Measurements from ENCODE around the gene CYB5D1.

The CYB5D1 gene

DNA sequence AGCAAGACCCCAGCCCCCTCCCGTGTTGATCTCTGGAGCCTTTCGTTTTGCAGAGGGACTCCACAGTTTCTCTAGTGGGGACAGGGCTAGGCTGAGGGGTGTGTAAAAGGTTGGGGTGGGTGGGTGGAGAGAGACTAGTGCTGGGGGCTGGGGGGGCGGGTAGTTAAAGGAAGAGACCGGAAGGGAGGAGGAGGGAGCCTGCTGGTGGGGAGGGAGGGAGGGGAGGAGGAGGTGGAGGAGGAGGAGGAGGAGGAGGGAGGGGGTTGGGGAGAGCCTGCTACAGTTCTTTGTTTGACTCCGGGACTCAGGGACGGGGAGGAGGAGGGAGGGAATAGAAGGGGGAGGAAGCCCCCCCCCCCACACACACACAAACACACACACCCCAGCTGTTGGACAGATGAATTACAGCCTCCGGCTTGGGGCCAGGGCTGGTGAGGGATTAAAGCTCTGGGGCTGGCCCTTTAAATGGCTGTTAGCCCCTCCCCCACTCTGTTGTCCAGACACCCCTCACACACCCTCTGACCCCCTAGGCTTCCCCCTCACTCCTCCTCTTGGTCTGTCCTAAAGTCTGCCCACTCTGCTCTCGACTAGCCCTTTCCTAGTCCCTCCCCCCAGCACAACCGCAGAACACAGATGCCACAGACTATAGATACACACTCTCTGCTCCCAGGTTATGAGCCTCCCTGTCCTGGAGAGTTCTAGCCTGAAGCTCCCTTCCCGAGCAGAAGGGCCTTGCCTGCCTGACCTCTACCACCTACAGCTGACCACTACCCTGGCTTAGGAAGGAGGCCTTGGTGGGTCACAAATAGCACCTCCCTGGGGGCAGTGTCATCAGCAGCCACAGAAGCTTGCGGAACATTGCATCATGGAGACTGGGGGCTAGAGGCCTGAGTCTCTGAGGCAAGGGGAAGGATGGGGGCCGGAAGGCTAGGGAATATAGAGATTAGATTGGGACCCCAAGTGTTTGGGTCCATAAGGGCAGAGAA lies 19.4 kb upstream of the CYB5D1 start:
- DNase-seq (no peak), ATAC-seq (no peak)
- peak overlapping the region; percentile 89 for H3K4me3 Mint-ChIP-seq
- no peaks in the 10 kb centered on the region for H3K27me3 Mint-ChIP-seq
- peaks cover 62% of the 10 kb centered on the region for H3K4me1 Mint-ChIP-seq
- H3K9me3 Mint-ChIP-seq = no peaks in the 10 kb centered on the region
- H3K27ac Mint-ChIP-seq = peak overlapping the region; percentile 86
- H3K36me3 Mint-ChIP-seq (ENCODE audit: low read depth) = peaks cover 4% of the 10 kb centered on the region

DNA sequence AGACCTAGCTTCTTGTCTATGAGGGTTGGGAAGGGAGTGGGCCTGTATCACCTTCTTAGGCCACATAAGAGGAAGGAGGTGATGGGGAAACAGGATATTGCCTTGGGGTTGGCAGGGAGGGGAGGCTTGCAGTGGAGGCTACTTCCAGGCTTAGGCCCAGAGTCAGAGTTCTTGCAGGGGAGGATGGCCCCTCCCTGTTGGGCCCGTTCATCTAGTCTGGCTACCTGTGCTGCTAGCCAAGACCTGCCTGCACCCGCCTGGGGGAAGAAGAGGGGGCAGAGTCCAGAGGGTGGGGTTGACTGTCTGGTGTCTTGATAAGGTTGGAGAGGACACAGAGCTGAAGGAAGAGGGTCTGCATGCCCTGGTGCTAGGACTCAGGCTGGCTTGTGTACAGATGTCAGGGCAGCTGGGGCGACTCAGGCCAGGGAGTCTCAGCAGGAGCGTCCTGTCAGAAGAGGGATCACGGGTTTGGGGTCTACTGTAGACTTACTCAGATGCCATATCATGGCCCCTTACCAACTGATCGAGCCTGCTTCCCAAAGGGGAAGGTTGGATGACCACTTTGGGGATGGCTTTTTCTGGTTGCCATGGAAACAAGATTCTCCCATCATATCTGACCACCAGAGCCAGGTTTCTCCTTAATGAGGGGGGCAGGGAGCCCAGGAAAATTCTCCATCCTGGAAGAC lies 18.5 kb upstream of the CYB5D1 start:
- peaks cover 59% of the 10 kb centered on the region for H3K4me1 Mint-ChIP-seq
- ATAC-seq = no peak
- no peaks in the 10 kb centered on the region for H3K27me3 Mint-ChIP-seq
- peaks cover 4% of the 10 kb centered on the region for H3K36me3 Mint-ChIP-seq (ENCODE audit: low read depth)
- H3K9me3 Mint-ChIP-seq = no peaks in the 10 kb centered on the region
- H3K27ac Mint-ChIP-seq = peak overlapping the region; percentile 99
- DNase-seq = no peak
- peak overlapping the region; percentile 89 for H3K4me3 Mint-ChIP-seq

DNA sequence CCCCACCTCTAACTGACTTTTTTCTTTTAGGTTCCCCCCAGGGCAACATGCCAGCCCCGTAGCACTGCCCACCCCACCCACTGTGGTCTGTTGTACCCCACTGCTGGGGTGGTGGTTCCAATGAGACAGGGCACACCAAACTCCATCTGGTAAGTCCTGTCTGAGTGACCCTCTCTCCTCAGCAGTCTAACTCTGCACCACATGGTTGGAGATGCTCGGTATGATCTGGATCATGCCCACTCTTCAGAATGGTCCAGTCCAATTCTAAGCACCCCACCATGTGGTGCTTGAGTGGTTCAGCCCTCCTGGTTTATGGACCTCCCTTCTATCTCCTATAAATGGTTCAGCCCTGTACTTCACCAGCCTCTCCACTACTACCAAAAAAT lies 17.9 kb upstream of the CYB5D1 start:
- DNase-seq (no peak), ATAC-seq (no peak)
- Mint-ChIP-seq H3K4me1 (peaks cover 57% of the 10 kb centered on the region), H3K9me3 (no peaks in the 10 kb centered on the region), H3K27ac (peak overlapping the region; percentile 99), H3K4me3 (peak overlapping the region; percentile 91), H3K27me3 (no peaks in the 10 kb centered on the region), H3K36me3 (ENCODE audit: low read depth) (peaks cover 4% of the 10 kb centered on the region)

DNA sequence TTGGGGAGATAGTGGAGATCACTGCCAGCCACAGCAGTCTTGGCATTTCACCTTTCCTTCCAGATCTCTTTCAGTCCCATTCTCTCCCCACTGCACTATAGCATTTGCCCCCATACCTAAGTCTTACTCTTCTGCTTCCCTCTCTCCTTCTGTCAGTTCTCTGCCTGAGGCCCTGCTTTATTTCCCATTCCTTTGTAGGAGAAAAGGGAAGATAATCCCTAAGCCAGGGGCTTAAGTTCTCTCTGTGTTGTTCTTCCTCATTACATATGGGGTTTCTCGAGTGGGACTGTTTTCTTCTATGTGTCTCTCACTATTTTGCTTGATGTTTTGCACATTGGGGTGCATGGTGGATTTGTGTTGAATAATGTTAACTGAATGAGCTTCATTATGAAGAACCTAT lies 17.4 kb upstream of the CYB5D1 start:
- Mint-ChIP-seq H3K4me3 (peak overlapping the region; percentile 91), H3K4me1 (peaks cover 56% of the 10 kb centered on the region), H3K27ac (peak overlapping the region; percentile 99), H3K9me3 (no peaks in the 10 kb centered on the region), H3K36me3 (ENCODE audit: low read depth) (peaks cover 6% of the 10 kb centered on the region), H3K27me3 (no peaks in the 10 kb centered on the region)
- ATAC-seq = no peak
- no peak for DNase-seq

DNA sequence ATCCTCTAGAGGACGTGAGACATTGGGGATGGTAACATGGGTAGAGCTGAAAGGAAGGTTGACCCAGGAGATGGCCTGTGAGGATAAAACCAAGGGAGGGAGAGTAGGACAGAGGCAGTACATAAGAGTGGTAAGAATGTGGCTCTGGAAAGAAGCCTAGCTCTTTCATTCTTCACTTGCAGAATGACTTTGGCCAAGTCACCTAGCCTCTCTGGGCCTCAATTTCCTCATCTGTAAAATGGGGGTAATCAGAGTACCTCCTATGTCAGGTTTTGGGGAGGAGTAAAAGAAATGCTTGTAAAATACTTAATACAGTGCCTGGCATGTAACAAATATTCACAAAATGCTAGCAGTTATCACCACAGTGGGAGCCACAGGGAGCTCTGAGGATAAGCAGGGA lies 16.9 kb upstream of the CYB5D1 start:
- DNase-seq = no peak
- no peaks in the 10 kb centered on the region for H3K9me3 Mint-ChIP-seq
- peaks cover 9% of the 10 kb centered on the region for H3K36me3 Mint-ChIP-seq (ENCODE audit: low read depth)
- H3K27me3 Mint-ChIP-seq = no peaks in the 10 kb centered on the region
- peaks cover 59% of the 10 kb centered on the region for H3K4me1 Mint-ChIP-seq
- ATAC-seq = no peak
- peak overlapping the region; percentile 91 for H3K4me3 Mint-ChIP-seq
- peak overlapping the region; percentile 99 for H3K27ac Mint-ChIP-seq

DNA sequence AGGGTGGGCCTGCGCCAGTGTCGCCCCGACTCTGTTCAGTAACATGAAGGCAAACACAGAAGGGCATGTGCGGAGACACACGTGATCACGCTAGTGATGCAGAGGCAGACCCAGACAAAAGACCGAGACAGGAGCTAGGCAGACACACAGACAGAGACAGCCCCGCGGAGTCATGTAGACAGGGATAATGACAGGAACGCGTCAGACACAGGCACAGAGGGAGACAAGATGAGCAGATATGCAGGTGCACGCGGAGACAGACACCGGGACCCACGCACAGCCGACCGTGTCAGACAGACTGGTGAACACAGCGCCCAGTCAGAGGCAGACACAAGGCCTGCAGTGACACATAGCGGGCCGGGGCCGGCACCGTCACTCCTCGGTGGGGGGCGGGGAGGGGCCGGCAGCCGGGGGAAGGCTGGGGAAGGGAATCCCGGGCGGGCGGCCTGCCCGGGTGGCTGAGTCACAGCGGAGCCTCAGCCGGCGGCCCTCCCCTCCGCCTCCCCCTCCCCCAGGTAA lies 16.3 kb upstream of the CYB5D1 start:
- Mint-ChIP-seq H3K4me3 (peak overlapping the region; percentile 91), H3K4me1 (peaks cover 61% of the 10 kb centered on the region), H3K9me3 (no peaks in the 10 kb centered on the region), H3K27me3 (no peaks in the 10 kb centered on the region), H3K27ac (peak overlapping the region; percentile 99), H3K36me3 (ENCODE audit: low read depth) (peaks cover 12% of the 10 kb centered on the region)
- DNase-seq (peak; percentile 90), ATAC-seq (peak; percentile 51)

DNA sequence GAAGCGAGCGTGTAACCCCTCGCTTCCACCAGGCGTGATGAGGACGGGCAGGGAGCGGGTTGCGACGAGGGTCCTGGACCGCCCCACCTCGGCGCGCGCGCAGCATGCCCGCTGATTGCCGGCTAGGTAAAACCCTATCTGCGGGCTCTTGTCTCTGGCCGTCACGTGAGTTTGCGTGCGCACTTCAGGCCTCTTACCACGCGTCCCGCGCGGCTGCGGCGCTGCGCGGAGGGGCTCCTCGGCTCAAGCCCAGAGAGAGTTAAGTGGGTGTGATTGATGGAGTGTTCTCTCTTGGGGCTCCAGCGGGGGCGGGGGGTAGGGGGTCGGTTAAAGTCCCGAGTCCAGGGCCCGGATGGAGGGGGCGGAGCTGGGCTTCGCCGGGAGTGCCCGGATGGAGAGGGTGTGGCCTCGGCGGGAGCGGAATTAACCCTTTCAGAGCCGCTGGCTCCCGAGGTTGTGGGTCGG lies 15.9 kb upstream of the CYB5D1 start:
- peaks cover 61% of the 10 kb centered on the region for H3K4me1 Mint-ChIP-seq
- H3K36me3 Mint-ChIP-seq (ENCODE audit: low read depth) = peaks cover 15% of the 10 kb centered on the region
- peak; percentile 5 for ATAC-seq
- no peaks in the 10 kb centered on the region for H3K27me3 Mint-ChIP-seq
- peak overlapping the region; percentile 99 for H3K27ac Mint-ChIP-seq
- peak; percentile 90 for DNase-seq
- no peaks in the 10 kb centered on the region for H3K9me3 Mint-ChIP-seq
- H3K4me3 Mint-ChIP-seq = peak overlapping the region; percentile 91

DNA sequence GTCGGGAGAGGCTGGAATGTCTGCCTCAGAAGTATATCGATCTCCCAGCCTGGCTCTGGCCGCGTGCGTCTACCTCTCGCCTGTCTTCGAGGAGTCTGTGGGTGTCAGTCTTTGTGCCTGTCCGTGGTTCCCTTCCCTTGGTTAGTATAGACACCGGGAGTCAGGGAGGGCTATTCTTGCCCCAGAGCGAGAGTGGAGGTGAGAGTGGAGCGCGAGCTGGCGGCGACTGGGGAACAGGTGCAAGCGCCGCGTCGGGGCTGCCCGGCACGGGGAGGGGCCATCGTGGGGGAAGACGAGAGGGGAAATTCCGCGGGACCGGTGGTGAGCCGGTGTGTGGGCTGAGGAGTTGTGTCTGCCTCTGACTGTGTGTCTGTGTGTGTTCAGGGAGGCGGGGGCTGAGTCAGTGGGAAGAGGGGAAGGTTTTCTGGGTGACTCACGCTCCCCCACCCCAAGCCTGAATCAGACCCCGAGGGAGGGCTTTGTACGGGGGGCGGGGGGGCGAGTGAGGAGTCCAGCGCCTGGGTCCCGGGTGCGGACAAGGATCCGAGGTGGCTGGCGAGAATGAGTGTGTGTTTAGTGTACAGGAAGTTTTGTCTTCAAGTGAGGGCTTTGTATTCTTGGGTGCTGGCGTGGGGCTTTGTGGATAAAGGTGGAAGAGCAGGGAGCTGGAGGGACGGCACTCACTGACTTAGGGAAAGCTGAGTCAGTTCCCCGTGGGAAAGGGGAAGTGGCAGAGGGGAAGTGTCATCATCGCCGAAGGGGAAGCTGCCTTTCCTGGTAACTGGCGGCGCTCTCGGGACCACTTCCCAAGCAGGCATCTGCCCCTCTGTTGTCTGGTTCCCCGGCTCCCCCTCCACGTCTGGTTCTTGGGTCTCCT lies 15.2 kb upstream of the CYB5D1 start:
- peak; percentile 37 for ATAC-seq
- peaks cover 56% of the 10 kb centered on the region for H3K4me1 Mint-ChIP-seq
- no peaks in the 10 kb centered on the region for H3K27me3 Mint-ChIP-seq
- H3K4me3 Mint-ChIP-seq = peak overlapping the region; percentile 91
- DNase-seq = peak; percentile 96
- H3K36me3 Mint-ChIP-seq (ENCODE audit: low read depth) = peaks cover 16% of the 10 kb centered on the region
- no peaks in the 10 kb centered on the region for H3K9me3 Mint-ChIP-seq
- peak overlapping the region; percentile 99 for H3K27ac Mint-ChIP-seq

DNA sequence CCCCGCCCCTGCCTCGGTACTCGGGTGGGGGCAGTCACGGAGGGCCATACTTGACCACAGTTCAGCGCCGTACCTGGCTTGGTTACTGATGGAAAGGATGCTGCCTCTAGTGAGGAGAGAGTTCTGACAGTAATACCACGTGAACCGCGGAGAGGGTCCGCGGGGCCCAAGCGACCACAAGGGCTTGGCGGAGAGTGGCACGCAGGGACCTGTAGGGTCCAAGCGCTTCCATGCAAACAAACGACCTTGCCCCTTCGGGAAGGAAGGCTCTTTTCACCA lies 14.6 kb upstream of the CYB5D1 start:
- Mint-ChIP-seq H3K4me3 (peak overlapping the region; percentile 91), H3K9me3 (no peaks in the 10 kb centered on the region), H3K27me3 (no peaks in the 10 kb centered on the region), H3K36me3 (ENCODE audit: low read depth) (peaks cover 17% of the 10 kb centered on the region), H3K4me1 (peaks cover 54% of the 10 kb centered on the region), H3K27ac (peak overlapping the region; percentile 99)
- ATAC-seq (peak; percentile 0), DNase-seq (peak; percentile 71)

DNA sequence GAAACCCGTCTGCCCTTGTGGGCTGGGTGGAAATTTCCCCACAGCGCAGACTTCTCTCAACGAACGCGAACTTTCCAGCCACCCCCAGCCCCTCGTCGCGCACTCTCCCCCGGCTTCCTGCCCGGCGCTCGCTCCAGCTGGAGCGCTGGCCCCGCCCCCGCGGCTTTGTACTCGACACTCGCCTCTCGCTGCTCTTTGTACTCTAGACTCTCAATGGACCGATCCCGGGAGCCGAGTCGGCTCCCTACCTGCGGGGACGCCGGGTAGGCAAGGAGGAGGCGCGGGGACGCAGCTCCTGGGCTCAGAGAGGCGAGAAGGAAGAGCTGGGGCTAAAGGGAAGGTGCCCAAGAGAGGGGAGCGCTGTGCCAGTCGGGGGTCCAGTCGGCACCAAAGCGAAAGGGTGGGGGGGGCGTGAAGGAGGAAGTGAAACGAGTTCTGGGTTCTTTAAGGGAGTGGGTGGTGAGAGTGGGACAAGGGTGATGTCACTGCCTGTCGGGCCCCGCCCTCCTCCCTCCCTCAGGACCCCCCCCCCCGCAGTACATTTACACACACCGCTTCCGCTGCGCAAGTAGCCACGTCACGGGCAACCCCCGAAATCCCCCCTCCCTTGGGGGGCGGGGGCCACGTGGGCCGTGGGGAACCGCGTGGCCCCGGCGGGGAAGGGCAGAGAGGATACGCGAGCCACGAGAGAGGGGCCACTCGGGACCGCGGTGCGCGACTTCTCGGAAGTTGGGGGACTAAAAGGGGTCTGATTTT lies 14.1 kb upstream of the CYB5D1 start:
- peaks cover 51% of the 10 kb centered on the region for H3K4me1 Mint-ChIP-seq
- H3K27ac Mint-ChIP-seq = peak overlapping the region; percentile 99
- no peaks in the 10 kb centered on the region for H3K27me3 Mint-ChIP-seq
- no peaks in the 10 kb centered on the region for H3K9me3 Mint-ChIP-seq
- ATAC-seq (peak; percentile 16), DNase-seq (peak; percentile 93)
- H3K4me3 Mint-ChIP-seq = peak overlapping the region; percentile 91
- peaks cover 18% of the 10 kb centered on the region for H3K36me3 Mint-ChIP-seq (ENCODE audit: low read depth)

DNA sequence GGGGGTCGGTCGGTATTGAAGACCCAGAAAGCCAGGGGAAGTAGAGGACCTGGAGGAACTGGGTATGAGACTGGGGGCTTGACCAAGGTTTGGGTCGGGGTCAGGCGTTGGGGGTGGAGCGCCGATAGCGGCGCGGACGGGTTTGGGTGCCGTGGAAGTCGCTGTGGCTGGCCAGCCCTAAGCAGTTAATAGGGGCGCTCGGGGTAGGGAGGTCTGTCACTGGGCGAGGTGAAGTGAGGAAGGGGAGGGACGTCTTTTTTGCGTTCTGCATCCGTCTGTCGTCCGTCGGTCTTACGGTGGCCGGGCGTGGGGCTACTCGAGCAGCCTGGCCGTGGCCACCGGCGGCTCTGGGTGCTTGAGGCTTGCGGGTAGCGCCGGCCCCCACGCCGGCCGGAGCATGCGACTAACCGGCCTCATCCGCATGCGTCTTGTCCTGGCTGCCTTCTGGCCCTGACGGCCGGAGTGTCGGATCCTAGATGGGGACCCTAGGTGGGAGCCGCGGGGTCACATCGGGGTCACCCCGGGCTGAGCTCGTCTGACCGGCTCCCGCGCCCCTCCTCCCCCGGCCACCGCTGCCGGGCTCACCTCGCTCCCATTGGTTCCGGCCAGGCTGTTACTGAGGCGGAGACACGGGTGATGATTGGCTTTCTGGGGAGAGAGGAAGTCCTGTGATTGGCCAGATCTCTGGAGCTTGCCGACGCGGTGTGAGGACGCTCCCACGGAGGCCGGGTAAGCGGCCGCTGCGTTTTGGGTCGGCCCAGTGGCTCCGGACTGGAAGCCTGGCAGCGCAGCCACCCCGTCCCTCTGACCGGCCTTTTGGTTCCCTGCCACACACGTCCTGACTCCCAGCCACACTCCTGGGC lies 13.3 kb upstream of the CYB5D1 start:
- Mint-ChIP-seq H3K9me3 (no peaks in the 10 kb centered on the region), H3K4me1 (peaks cover 44% of the 10 kb centered on the region), H3K4me3 (peak overlapping the region; percentile 91), H3K27ac (peak overlapping the region; percentile 99), H3K36me3 (ENCODE audit: low read depth) (peaks cover 18% of the 10 kb centered on the region), H3K27me3 (no peaks in the 10 kb centered on the region)
- DNase-seq = peak; percentile 87
- peak; percentile 55 for ATAC-seq

DNA sequence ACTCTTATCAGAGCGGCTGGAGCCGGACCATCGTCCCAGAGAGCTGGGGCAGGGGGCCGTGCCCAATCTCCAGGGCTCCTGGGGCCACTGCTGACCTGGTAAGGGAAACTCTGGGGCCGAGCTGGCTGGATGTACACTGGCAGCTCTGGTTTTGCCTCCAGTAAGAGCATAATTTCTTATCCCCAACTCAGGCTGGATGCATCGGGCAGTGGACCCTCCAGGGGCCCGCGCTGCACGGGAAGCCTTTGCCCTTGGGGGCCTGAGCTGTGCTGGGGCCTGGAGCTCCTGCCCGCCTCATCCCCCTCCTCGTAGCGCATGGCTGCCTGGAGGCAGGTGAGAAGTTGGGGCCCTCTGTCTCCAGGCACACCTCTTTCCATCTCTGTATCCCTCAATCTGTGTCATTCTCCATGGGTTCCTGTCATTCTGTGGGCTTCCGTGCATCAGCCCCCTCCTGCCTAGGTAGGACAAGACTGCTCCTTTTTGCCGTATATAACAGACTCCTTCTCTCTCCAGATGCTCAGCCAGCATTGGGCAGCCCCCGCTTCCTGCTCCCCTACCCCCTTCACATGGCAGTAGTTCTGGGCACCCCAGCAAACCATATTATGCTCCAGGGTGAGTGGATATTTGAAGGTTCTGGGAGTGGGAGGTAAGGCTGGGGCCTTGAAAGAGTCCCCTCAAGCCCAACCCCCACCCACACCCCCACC lies 12.3 kb upstream of the CYB5D1 start:
- Mint-ChIP-seq H3K4me1 (peaks cover 44% of the 10 kb centered on the region), H3K36me3 (ENCODE audit: low read depth) (peaks cover 26% of the 10 kb centered on the region), H3K27me3 (no peaks in the 10 kb centered on the region)

More for the DNA sequence above, 12.3 kb upstream of the CYB5D1 start:
- Mint-ChIP-seq H3K9me3 (no peaks in the 10 kb centered on the region), H3K4me3 (peak overlapping the region; percentile 91), H3K27ac (peak overlapping the region; percentile 99)
- DNase-seq = no peak
- no peak for ATAC-seq
